Kidney glomerular epithelial cell (primary cell): Measurements from ENCODE around the gene RAPGEF6.
"Not testable (repeated sequence)": the region's sequence is repeated elsewhere in the genome, so short reads cannot be mapped to it uniquely, and the experiment has no call there.

Experiments
- DNase-seq: peaks from one replicate; lab custom pipeline; 2025; lab: John Stamatoyannopoulos, UW

Gene RAPGEF6

GRCh38 chr5:131607903-131608540, 27.0 kb downstream of the RAPGEF6 start:
- DNase-seq, result no peak

GRCh38 chr5:131607418-131607817, 27.6 kb downstream of the RAPGEF6 start:
- DNase-seq, result no peak

DNA sequence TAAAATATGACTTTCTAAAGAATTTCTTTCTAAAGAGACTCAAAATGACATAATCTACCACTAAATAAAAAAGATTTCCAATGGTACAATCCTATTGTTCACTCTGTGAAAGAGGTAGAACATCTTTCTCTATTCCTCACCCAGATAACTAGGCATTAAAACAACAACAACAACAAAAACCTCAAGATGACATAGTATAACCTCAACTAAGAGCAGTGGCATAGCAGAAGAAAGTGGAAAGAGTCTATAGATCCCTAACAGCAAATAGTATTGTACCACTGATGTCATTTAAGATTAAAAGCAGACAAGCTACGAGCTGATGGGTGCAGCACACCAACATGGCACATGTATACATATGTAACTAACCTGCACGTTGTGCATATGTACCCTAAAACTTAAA, 29.9 kb downstream of the RAPGEF6 start:
- no peak for DNase-seq

- no peak for DNase-seq
Observed at GRCh38 chr5:131595088-131596033, 39.7 kb downstream of the RAPGEF6 start.

GRCh38 chr5:131593921-131594320, 41.1 kb downstream of the RAPGEF6 start:
- no peak for DNase-seq

DNA sequence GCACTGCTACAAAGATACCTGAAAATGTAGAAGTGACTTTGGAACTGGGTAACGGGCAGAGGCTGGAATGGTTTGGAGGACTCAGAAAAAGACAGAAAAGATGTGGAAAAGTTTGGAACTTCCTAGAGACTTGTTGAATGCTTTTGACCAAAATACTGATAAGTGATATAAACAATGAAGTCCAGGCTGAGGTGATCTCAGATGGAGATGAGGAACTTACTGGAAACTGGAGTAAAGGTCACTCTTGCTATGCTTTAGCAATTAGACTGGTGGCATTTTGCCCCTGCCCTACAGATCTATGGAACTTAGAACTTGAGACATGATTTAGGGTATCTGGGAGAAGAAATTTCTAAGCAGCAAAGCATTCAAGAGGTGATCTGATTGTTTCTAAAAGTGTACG, 41.6 kb downstream of the RAPGEF6 start:
- DNase-seq, result not testable (repeated sequence)

GRCh38 chr5:131589510-131590348, 45.3 kb downstream of the RAPGEF6 start:
- peak; percentile 23 for DNase-seq

DNA sequence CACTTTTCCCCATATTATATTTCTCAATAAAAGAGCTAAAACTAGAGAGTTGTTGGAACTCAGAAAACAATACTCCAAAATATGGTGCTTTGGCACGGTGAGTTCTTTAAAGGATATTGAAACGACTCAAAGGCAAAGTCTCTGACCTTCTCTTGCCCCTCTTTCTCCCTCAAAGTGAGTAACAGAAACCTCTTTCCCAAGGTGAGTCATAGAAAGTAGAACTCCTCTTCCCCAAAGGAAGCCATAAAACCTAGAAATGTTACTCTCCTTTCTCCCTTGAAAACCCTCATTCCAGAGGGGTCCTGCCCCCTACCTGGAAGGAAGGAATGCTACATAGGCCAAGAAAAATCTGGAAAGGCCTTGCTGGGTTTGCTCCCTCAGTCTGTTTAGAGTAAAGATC, 47.5 kb downstream of the RAPGEF6 start:
- DNase-seq, result no peak

DNA sequence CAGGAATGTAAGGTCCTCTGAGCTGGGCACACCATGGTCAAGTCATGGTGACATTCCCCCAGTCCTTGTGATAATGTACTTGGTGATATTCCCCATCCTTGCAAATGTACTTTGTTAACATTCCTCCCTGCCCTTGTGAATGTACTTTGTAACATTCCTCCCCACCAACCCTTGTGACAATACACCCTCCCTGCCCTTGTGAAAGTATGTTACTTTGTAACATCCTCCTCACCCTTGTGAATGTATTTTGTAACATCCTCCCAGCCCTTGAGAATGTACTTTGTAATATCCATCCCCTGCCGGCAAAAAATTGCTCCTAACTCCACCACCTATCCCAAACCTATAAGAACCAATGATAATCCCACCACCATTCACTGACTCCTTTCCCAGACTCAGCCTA, 53.3 kb downstream of the RAPGEF6 start:
- no peak for DNase-seq

- no peak for DNase-seq
Observed at GRCh38 chr5:131579917-131580671, 54.9 kb downstream of the RAPGEF6 start.

DNA sequence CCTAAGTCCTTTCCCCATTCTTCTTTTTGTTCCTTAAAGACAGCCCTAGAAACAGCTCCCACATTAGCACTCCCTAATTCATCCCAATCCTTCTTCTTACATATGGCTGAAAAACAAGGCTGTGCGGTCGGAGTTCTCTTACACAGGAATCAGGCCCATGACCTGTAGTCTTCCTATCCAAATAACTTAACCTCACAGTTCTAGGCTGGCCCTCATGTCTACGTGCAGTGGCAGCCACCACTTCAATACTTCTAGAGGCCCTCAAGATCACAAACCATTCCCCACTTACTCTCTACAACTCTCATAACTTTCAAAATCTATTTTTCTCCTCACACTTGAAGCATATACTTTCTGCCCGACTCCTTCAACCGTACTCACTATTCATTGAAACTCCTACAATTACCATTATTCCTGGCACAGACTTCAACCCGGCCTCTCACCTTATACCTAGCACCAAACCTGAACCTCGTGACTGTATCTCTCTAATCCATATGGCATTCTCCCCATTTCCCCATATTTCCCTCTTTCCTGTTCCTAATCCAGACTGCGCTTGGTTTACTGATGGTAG, 59.3 kb downstream of the RAPGEF6 start:
- no peak for DNase-seq

GRCh38 chr5:131571669-131572168, 63.3 kb downstream of the RAPGEF6 start:
- DNase-seq, result no peak

- no peak for DNase-seq
Observed at GRCh38 chr5:131570757-131571156, 64.3 kb downstream of the RAPGEF6 start.

DNA sequence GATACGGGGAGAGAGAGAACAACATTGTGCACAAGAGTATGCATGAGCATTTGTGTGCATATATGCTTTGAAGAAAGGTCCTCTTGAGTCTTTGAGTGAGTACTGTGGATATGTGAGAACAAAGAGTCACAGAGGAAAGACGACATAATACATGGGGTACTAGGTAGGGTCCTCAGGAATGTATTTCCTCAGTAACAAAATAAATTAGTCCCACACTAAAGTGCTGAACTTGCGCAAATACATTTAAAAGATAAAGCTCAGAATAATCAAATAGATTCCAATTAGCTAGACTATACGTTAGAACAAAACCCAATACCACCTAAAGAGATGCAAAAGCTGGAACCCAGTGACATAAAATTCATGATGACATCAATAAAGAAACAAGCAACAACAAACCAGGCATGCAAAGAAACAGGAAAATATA, 70.8 kb downstream of the RAPGEF6 start:
- no peak for DNase-seq

GRCh38 chr5:131563434-131564228, 71.4 kb downstream of the RAPGEF6 start:
- DNase-seq, result no peak

GRCh38 chr5:131550606-131551005, 84.4 kb downstream of the RAPGEF6 start:
- no peak for DNase-seq

GRCh38 chr5:131548176-131548575, 86.9 kb downstream of the RAPGEF6 start:
- DNase-seq, result no peak

- peak; percentile 33 for DNase-seq
Observed at GRCh38 chr5:131545845-131546244, 89.2 kb downstream of the RAPGEF6 start.

DNA sequence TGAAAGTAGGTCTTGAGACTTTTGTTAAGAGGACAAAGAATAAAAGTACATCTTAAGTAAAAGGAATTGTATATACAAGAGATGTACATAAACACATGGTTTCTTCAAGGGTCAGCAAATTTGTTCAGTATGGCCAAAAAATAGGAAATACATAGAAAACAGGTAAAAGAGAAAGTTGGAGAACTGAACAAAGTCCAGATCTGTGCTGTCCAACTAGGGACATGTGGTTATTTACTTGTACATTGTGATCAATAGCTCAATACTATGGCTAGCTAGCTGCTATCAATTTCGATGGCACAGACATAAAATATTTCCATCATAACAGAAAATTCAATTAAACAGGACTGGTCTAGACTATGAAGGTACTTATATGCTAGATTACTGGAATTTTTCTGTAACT, 92.3 kb downstream of the RAPGEF6 start:
- no peak for DNase-seq

- no peak for DNase-seq
Observed at GRCh38 chr5:131541762-131542161, 93.3 kb downstream of the RAPGEF6 start.
